ENCODE results near the gene STAG1. TPM values are rescaled to one million over a fixed set of nuclear protein-coding genes. Genes with fewer than 3 reads are reported as not detected.
A peak's percentile ranks its signal among the peaks of the same experiment; 100 is the strongest.
"Not testable (repeated sequence)": the region's sequence is repeated elsewhere in the genome, so short reads cannot be mapped to it uniquely, and the experiment has no call there.

Gene STAG1
- total RNA-seq, 2 donors from 2014 or later: 41.7 to 56.2 TPM

DNA sequence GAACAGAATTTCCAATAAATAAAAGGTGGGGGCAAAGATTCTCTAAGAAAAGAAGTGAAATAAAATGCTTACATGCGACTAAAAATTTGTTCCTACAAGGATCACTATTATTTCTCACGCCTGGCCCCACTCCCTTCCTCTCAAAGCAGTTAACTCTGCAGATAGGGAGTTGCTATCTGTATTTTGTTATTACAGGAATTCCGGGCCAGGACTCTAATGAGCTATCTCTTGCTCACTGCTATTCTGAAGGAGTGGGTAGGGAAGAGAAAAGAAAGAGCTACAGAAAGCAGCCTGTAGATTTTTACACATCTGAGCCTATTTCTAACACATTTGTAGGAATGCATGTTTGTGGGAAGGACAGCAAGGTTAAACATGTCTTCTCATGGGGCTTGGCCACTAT lies 361.6 kb downstream of the STAG1 start:
- no peak for DNase-seq
- no peak for ATAC-seq
- intact Hi-C loops (cut with DNase I, micrococcal nuclease): loop anchor here in 1 of 2 donors (5.0 to 10.0 kb wide), 3 partner anchors 316 to 622 kb away; partner anchors contain the start of gene STAG1

DNA sequence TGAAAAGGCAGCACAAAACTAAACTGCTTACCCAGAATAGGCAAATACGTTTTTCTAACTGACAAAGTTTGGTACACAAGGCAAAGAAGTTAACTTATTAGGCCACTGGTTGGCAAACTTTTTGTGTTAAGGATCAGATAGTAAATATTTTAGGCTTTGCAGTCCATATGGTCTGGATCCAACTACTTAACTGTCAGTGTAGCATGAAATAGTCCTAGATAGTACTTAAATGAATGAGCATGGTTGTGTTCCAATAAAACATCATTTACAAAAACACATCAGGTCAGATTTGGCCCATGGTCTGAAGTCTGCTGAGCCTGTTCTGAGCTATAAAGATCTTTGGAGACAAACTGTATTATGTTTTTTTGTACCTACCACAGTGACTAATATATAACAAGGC lies 365.1 kb downstream of the STAG1 start:
- ATAC-seq (no peak), DNase-seq (no peak)
- intact Hi-C loops (cut with DNase I, micrococcal nuclease): no loop called here

DNA sequence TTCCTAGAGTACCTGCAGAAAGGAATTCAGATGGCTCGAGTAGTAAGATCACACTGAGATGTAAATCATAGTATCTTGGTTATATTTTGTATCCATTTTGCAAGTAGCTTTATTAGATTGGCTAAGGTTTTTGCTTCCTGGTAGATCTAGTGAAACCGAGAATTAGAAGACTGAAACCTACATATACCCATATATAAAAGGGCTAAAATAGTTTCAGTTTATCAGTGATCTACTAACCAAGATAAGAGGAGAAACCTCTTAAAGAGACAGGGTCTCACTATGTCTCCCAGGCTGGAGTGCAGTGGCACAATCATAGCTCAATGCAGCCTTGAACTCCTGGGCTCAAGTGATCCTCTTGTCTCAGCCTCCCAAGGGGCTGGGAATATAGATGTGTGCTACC lies 366.7 kb downstream of the STAG1 start:
- ATAC-seq (no peak), DNase-seq (no peak)
- intact Hi-C loops (cut with DNase I, micrococcal nuclease): no loop called here

DNA sequence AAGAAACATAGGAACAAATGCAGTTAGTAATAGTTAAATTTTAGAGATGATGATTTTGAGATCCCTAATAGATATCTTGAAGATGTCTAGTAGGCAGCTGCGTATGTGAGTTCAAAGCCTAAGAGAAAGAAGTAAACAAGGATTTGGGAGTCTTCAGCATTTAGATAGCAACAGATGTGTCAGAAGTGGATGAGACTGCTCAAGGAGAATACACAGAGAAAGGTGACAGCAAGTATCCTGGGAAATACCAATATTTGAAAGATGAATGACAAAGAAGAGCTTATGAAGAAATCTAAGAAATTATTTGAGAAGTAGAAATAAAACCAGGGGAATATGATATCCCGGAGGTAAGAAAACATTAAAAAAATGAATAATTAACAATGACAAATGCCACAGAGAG lies 371.1 kb downstream of the STAG1 start:
- intact Hi-C loops (cut with DNase I, micrococcal nuclease): no loop called here
- ATAC-seq (no peak), DNase-seq (no peak)

DNA sequence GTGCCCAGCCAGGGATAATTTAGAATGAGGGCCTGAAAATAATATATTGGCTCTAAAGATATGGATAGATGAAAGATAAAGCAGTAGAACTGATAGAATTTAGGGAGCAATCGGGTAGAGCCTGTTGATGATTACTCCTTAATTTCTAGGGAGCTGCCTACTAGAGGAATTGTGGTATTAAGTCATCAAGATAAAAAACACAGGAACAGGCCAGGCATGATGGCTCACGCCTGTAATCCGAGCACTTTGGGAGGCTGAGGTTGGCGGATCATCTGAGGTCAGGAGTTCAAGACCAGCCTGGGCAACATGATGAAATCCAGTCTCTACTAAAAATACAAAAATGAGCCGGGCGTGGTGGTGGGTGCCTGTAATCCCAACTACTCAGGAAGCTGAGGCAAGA lies 371.6 kb downstream of the STAG1 start:
- ATAC-seq: no peak
- intact Hi-C loops (cut with DNase I, micrococcal nuclease): no loop called here
- DNase-seq: no peak

DNA sequence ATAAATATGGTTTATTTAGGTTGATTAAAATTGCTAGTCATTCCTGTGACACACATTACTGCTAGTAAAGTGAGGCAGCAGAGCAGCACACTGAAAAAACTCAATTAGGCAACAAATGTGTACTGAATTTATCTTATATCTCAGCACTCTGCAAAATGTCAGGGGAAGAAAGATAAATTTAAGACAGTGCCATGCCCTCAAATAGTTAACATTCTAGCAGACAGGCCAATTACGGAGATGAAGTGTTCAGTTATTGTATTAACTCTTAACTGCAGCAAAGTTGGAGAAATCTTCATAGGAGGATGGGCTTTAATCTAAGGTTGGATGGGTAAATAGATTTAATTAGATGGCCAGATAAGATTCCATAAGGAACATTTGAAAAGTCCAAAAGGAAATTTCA lies 374.2 kb downstream of the STAG1 start:
- no peak for DNase-seq
- no peak for ATAC-seq
- intact Hi-C loops (cut with DNase I, micrococcal nuclease): no loop called here

DNA sequence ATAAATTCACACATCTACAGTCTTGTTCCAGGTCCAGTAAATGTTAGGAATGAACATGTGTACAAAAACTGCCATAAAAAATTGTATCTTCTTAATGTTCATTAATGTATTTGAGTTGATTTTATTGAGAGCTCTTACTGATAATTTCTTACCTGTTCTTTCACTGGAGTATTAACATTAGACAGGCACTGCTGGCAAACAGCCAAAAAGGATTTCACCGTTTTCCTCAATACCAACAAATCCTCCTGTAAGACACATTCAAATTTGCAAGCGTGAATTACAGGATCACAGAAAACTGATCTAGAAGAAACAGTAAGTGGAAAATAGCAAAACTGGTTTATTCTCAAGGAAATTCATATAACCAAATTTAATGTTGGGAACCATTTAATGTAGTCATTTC lies 374.7 kb downstream of the STAG1 start:
- intact Hi-C loops (cut with DNase I, micrococcal nuclease): no loop called here
- no peak for DNase-seq
- ATAC-seq: no peak

DNA sequence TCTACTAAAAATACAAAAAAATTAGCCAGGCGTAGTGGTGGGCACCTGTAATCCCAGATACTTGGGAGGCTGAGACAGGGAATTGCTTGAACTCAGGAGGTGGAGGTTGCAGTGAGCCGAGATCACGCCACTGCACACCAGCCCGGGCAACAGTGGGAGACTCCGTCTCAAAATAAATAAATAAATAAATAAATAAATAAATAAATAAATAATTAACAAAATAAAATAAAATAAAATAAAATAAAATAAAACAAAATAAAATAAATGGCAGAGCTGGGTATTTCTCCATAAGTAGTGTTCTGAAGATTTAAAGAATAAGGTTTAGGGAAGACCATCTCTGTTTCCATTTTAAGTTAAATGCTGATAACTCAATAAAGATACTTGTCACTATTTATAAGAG lies 376.4 kb downstream of the STAG1 start:
- DNase-seq; ATAC-seq; intact Hi-C loops (cut with DNase I, micrococcal nuclease): not testable (repeated sequence)

DNA sequence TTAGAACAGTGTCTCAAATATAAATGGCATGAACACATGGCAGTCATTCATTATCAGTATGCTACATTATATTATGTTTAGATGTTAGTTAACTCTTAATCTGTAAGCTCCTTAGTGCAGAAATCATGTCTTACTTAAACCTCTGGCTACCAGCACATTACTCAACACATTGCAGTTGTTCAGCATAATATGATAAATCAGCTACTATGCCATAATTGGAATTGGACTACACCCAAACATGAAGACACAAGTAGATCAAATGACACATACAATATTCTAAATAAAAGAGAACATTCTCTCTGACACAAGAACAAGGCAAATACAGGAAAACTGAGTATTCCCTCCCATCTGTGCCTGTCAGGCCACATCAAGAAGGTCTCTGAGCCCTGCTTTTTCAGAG lies 385.9 kb downstream of the STAG1 start:
- DNase-seq (no peak), ATAC-seq (no peak)
- intact Hi-C loops (cut with DNase I, micrococcal nuclease): no loop called here

DNA sequence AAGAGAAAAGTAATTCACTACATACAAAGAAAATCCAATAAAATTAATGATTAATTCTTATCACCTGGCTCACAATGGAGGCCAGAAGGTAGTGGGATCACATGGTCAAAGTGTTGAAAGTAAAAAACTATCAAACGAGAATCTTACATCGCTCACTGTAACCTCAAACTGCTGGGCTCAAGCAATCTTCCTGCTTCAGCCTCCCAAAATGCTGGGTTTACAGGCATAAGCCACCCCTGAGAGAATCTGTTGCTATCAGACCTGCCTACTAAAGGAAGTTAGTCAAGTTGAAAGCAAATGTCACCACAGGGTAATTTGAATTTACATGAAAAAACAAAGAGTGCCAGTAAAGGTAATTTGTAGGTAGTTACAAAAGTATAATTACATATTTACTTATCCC lies 398.7 kb downstream of the STAG1 start:
- no peak for DNase-seq

DNA sequence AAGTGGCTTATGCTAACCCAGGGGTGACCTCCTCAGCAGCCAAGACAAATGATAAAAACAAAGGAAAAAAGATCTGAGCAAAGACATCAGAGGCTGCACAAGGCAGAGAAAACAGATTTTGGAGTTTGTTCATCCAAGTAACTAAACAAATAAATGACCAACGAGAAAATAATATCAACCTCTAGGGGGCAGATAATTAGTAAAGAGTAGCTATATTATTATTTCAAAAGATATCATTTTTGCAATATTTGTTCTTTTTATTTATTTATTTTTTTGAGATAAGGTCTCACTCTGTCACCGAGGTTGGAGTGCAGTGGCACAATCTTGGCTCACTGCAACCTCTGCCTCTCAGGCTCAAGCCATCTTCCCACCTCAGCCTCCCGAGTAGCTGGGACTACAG lies 400.3 kb downstream of the STAG1 start:
- no peak for ATAC-seq
- no peak for DNase-seq
- intact Hi-C loops (cut with DNase I, micrococcal nuclease): no loop called here

More for the DNA sequence above, 398.7 kb downstream of the STAG1 start:
- peak; percentile 60 for ATAC-seq
- intact Hi-C loops (cut with DNase I, micrococcal nuclease): no loop called here

DNA sequence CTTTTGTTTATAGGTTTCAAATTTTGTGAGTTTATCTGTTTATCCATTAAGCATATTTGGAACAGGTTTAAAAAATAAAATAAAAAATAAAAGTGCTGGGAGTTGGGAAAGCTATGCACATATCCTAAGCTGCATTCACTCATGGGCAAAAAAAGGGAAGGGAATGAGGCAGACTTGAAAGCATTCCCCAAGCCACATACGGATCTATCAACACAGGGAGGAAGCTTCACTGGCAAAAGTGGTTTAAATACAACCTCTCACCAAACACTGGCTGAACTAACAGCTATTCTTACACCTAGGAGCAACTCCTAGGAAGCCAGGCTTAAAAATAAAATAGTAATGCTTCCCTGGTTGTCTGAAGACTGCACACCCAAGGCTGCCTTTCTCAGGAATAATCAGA lies 400.8 kb downstream of the STAG1 start:
- intact Hi-C loops (cut with DNase I, micrococcal nuclease): no loop called here
- ATAC-seq: no peak
- DNase-seq: no peak

DNA sequence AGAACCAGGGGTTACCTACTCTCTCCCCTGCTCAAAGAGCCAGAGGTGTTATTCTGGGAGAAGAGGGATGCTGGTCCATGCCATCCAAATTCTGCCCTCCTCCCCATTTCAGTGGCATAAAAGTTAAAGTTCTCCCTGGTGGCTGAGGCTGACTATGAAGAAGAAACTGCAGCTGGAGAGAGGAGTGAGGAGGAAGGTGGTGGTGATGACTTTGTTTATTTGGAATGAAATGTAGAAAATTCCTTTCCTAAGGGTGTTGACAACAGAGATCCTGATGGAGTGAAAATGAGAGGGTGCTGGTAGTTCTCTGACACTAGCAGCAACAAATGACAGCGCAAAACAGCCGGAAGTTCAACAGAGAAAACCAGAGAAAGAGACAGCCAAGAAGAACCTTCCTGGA lies 401.6 kb downstream of the STAG1 start:
- ATAC-seq (no peak), DNase-seq (no peak)
- intact Hi-C loops (cut with DNase I, micrococcal nuclease): no loop called here

DNA sequence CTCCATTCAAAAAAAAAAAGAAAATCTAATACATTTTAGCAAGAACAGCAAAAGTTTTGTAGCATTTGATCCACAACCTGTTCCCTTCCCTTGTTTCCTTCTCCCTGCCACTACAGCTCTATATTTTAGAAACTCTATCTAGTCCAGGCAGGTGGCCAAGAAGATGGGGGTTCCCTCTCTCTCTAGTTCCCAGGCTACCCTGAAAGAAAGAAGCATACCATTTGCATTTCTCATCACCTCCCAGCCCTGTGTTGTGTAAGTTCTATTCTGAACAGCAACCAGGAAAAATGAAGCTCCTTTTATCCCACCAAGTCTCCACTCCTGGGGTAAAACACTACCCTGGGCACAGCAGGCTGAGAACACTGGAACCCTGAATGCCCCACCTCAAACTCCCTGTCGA lies 402.0 kb downstream of the STAG1 start:
- intact Hi-C loops (cut with DNase I, micrococcal nuclease): no loop called here
- ATAC-seq (no peak), DNase-seq (no peak)

DNA sequence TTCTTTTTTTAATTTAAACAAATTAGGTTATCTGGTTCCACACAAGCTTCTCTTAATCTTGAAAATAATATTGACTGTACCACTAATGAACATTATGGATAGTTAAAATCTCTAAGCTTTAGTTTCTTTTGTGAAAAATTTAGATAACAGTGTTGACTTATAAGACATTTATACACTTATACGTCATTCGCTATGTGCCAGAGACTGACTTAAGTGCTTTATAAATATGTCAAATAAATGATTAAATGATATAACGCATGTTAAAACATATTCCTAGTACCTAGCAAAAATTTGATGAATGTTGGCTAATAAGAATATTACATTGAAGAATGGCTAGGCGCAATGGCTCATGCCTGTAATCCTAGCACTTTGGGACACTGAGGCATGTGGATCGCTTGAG lies 405.7 kb downstream of the STAG1 start:
- ATAC-seq (no peak), DNase-seq (no peak)
- intact Hi-C loops (cut with DNase I, micrococcal nuclease): no loop called here

DNA sequence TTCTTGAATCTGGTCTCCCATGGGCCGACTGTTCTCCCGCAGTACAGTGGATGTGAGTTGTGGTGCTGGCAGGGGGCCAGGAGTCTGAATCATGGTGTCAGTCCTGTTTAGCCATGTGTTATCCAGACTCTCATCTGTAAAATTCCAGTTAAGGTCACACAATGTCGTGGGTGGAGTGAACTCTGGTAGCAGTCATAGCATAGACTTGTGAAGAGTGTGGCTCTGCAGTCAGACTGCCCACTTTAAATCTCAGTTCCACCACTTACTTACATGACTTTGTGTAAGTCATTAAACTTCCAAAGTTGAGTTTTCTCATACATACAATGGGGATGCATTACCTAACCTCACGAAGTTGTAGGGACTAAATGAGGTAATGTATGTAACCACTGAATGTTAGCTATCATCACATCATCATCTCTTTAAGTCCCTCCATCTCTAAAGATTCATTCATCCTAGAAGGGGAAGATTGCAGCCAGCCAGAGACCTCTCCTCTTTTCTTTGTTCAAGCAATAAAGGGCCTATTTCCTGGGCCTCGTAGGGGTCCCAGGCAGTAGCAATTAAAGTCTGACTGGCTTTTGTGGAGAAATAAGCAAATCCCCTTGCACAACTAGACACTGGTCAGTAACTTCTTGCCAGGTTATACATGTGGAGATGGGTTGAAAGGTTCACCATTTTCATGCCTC lies 408.2 kb downstream of the STAG1 start:
- ATAC-seq: peak; percentile 93
- peak; percentile 93 for DNase-seq
- intact Hi-C loops (cut with DNase I, micrococcal nuclease): no loop called here

DNA sequence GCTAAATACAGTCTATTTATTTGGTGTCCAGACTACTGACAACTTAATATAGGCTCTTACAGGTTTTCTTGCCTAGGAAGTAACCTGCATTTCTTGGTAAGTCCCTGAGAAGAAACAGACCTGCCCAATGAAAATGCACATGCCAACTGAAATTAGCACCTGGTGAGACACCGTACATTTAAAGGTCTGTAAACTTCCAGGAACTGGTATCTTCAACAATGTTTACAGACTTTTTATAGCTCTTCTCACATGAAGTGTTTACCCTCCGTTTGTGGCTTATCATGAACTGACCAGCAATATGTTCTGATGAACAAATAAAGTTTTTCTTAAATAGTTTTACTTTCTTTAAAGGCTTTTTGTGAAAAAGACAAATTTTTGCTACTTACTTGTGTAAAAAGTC lies 408.7 kb downstream of the STAG1 start:
- intact Hi-C loops (cut with DNase I, micrococcal nuclease): no loop called here
- peak; percentile 93 for ATAC-seq
- DNase-seq: no peak

DNA sequence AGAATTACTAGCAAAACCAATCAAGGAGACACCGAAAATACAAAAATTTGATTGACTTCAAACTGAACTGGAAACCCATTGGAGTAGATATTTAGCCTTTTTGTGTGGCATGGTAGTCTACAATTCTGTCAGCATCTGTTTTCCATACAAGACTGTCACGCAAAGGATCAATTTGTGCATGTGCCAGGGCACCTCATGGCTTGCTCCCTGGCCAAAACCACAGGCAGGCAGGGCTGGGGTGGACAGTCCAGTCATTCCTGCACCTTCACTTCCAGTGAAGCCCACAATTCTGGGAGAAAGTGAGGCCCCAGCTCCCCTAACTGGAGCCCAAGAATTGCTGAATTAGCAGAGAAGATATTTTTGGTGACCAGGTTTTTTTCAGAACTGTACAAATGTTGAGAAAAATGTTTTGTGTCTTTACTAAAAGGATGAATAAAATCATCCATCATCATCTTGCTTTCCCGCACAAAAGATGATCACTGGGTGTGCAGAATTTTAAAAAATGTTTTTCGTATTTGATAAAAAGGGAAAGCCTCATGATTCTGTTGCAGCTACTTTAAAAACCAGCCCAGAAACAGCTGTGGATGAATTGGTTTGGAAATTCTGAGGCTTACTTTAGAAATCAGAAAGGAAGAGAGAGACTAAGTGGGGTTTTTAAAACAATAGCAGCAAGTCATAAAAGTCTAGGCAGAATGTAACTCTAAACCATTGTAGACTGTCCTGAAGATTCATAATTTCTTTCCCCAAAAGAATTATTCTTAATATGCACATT lies 415.7 kb downstream of the STAG1 start:
- intact Hi-C loops (cut with DNase I, micrococcal nuclease): no loop called here
- ATAC-seq (no peak), DNase-seq (no peak)

DNA sequence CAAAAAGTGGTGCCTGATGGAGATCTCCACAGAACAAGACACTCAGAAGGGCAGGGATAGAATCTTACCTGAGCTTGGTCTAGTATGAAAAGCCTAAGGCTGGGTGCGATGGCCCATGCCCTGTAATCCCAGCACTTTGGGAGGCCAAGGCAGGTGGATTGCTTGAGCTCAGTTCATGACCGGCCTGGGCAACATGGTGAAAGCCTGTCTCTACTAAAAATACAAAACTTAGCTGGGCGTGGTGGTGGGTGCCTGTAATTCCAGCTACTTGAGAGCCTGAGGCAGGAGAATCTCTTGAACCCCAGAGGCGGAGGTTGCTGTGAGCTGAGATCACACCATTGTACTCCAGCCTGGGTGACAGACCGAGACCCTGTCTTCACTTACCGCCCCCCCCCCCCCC lies 417.5 kb downstream of the STAG1 start:
- DNase-seq; intact Hi-C loops (cut with DNase I, micrococcal nuclease): not testable (repeated sequence)

DNA sequence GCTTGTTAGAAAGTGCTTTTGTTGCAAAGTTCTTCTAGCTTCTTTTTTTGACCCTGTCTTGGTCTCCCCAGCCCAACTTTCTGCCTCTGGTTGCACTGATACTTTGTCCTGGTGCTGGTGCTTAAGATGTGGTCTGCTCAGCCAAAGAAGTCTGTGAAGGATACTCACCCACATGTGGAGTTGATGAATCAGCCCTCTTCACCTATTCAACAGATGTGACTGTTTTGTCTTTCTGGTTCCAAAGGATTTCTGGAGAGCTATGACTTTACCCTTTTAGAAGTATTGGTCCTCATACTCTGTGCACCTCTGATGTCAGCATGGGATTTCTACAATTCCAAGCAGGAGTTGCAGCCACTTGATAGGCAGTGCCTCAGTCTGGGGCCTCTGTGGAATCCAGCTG lies 418.0 kb downstream of the STAG1 start:
- ATAC-seq: no peak
- intact Hi-C loops (cut with DNase I, micrococcal nuclease): no loop called here
- DNase-seq: no peak

More for the DNA sequence above, 417.5 kb downstream of the STAG1 start:
- ATAC-seq: not testable (repeated sequence)

DNA sequence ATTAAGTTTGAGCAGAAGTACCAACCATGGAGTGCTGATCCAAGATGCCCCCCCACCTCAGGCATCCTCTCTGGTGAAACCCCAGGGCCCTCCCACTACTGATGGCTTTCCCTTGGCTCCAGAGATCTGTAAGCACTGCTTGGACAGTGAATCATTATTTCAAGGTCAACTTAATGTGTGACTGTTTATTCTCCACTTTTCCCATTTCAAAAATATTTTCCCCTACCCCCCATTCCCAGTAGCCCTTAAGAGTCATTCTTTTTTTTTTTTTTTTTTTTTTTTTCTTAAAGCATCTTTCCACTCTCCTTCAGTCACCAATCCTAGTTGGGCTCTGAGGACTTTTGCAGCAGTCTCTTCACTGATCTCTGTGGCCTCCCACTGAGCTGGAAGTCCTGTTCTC lies 419.4 kb downstream of the STAG1 start:
- no peak for ATAC-seq
- DNase-seq: no peak
- intact Hi-C loops (cut with DNase I, micrococcal nuclease): no loop called here
